K562 (cell line): ENCODE measurements around the gene GGA3. TPM values are rescaled to one million over a fixed set of nuclear protein-coding genes. Genes with fewer than 3 reads are reported as not detected.

ENCODE experiments used
- ATAC-seq: fragments of 200-7000 bp; cut with Tn5 transposase; 3 replicates; pipeline ENCODE4 v1.9.1; 2020; ENCODE audit warnings: moderate library complexity
- BruUV-seq: library from RNA; stranded (reverse); fragments of 400-500 nt; replicated peaks from 2 replicates; lab custom pipeline; 2021; lab: Mats Ljungman, UMichigan
- CTCF ChIA-PET: fragments of 300-600 bp; formaldehyde crosslinking; extraction: SDS; loops from one replicate; lab custom pipeline; 2021; ENCODE audit warnings: low intra/inter-chr PET ratio; lab: Yijun Ruan, JAX
- POLR2A ChIA-PET: fragments of 300-600, 350-650 bp; sonication (Branson Sonifier 250); formaldehyde crosslinking; extraction: SDS; loops from one replicate; lab custom pipeline; 2021; ENCODE audit warnings: antibody characterized with exemption, inconsistent platforms; lab: Yijun Ruan, JAX
- DNase-seq, 4 experiments: peaks; one replicate each; pipeline versions ENCODE4 v3.0.0 to v3.0.0-alpha.2; 2011 to 2018; ENCODE audit warnings: low spot score in 3 of 4, mixed read lengths in 3 of 4; ENCODE audit errors: extremely low read depth in 1 of 4
- FAIRE-seq: peaks from 2 replicates; lab custom pipeline; 2011; peaks lifted over from hg19 to GRCh38; lab: Jason Lieb, UNC
- H2AFZ ChIP-seq: 2 replicates; pipeline ENCODE4 v1.6.0; 2011; ENCODE audit warnings: low read depth, low read length, control low read depth, inconsistent platforms
- H3K27ac ChIP-seq: fragments of 200-600 bp; 3 replicates; pipeline ENCODE4 v1.8.0; 2011; ENCODE audit warnings: low read depth, mild to moderate bottlenecking, control low read depth, inconsistent platforms, low read length, moderate library complexity, mixed read lengths; ENCODE audit errors: extremely low read depth
- H3K27me3 ChIP-seq, 2 experiments: fragments of 300-600 bp in 1 of 2; 2 replicates in 1 of 2; 3 replicates in 1 of 2; pipeline versions ENCODE4 v1.6.0 to v1.8.0; 2011; ENCODE audit warnings: inconsistent platforms in 2 of 2, low read length in 2 of 2, mild to moderate bottlenecking in 1 of 2, mixed read lengths in 1 of 2, moderate library complexity in 1 of 2; ENCODE audit not compliant: control insufficient read depth in 2 of 2, insufficient read depth in 2 of 2
- H3K36me3 ChIP-seq: fragments of 300-600 bp; 3 replicates; pipeline ENCODE4 v1.8.0; 2011; ENCODE audit warnings: mild to moderate bottlenecking, low read length, inconsistent platforms; ENCODE audit not compliant: control insufficient read depth, insufficient read depth
- H3K4me1 ChIP-seq, 2 experiments: fragments of 200-600 bp in 1 of 2; replicated peaks in 1 of 2; 2 replicates in 1 of 2; 3 replicates in 1 of 2; pipeline versions ENCODE4 v1.5.1 to v1.8.0; 2011; ENCODE audit warnings: inconsistent platforms in 2 of 2, low read length in 2 of 2, mild to moderate bottlenecking in 1 of 2, mixed read lengths in 1 of 2, moderate library complexity in 1 of 2; ENCODE audit not compliant: control insufficient read depth in 2 of 2, insufficient read depth in 2 of 2
- H3K4me2 ChIP-seq: 2 replicates; pipeline ENCODE4 v1.6.1; 2011; ENCODE audit warnings: low read length, control low read depth, inconsistent platforms, mixed read lengths; ENCODE audit not compliant: insufficient read depth
- H3K4me3 ChIP-seq: fragments of 200-600 bp; sonication (generic), shearing (Covaris generic); 2 replicates; pipeline ENCODE4 v1.5.1; 2016; ENCODE audit warnings: control low read depth, inconsistent platforms
- H3K79me2 ChIP-seq: fragments of 200-600 bp; 3 replicates; pipeline ENCODE4 v1.8.0; 2011; ENCODE audit warnings: low read length, inconsistent platforms; ENCODE audit not compliant: control insufficient read depth, insufficient read depth
- H3K9ac ChIP-seq, 2 experiments: 2 replicates each; pipeline versions ENCODE4 v1.6.0 to v1.6.1; 2011; ENCODE audit warnings: low read depth in 2 of 2, low read length in 2 of 2, control low read depth in 1 of 2, inconsistent platforms in 1 of 2, mild to moderate bottlenecking in 1 of 2, mixed read lengths in 1 of 2; ENCODE audit not compliant: insufficient read depth in 1 of 2
- H3K9me1 ChIP-seq: one replicate; pipeline ENCODE4 v1.6.0; 2011; ENCODE audit warnings: inconsistent platforms, mild to moderate bottlenecking, low read length, moderate library complexity; ENCODE audit not compliant: control insufficient read depth, insufficient read depth
- H3K9me3 ChIP-seq: replicated peaks from 2 replicates; pipeline ENCODE4 v1.5.1; 2011; ENCODE audit warnings: low read depth, low read length, inconsistent platforms; ENCODE audit not compliant: control insufficient read depth, insufficient read depth
- H4K20me1 ChIP-seq: replicated peaks from 2 replicates; pipeline ENCODE4 v1.6.1; 2011; ENCODE audit warnings: low read length, inconsistent platforms, mixed read lengths; ENCODE audit not compliant: control insufficient read depth, insufficient read depth
- CTBP1 ChIP-seq: fragments of 450-650 bp; IDR thresholded peaks from 2 replicates; pipeline ENCODE4 v1.6.1; 2016; ENCODE audit warnings: borderline replicate concordance
- FOXA1 ChIP-seq: fragments of 450-650 bp; IDR thresholded peaks from 2 replicates; pipeline ENCODE4 v1.6.1; 2016; ENCODE audit warnings: mild to moderate bottlenecking, borderline replicate concordance
- JUN ChIP-seq, 2 experiments: sonication (generic) in 1 of 2; formaldehyde crosslinking in 1 of 2; IDR thresholded peaks; 2 replicates each; pipeline versions ENCODE4 v1.6.1 to v1.8.0; 2012 to 2022; ENCODE audit warnings: borderline replicate concordance in 2 of 2, mild to moderate bottlenecking in 2 of 2, improper control_type of control experiment in 1 of 2, low read depth in 1 of 2, low read length in 1 of 2, missing genetic modification reagents in 1 of 2
- KLF16 ChIP-seq: IDR thresholded peaks from 2 replicates; pipeline ENCODE4 v1.6.1; 2016; ENCODE audit warnings: antibody characterized with exemption
- POLR3G ChIP-seq: IDR thresholded peaks from 2 replicates; pipeline ENCODE4 v1.6.1; 2011; ENCODE audit not compliant: insufficient read length, insufficient replicate concordance; ENCODE audit errors: extremely low read depth
- PYGO2 ChIP-seq: fragments of 450-650 bp; IDR thresholded peaks from 2 replicates; pipeline ENCODE4 v1.6.1; 2016; ENCODE audit warnings: mild to moderate bottlenecking, missing genetic modification characterization, moderate library complexity, missing compliant biosample characterization
- RBM22 ChIP-seq: fragments of 200-400 bp; formaldehyde crosslinking; IDR thresholded peaks from 2 replicates; pipeline ENCODE4 v1.6.1; 2018; ENCODE audit warnings: low read length, low read depth; ENCODE audit not compliant: poor library complexity, severe bottlenecking
- RREB1 ChIP-seq: fragments of 250-450 bp; sonication (Bioruptor Pico); IDR thresholded peaks from 2 replicates; pipeline ENCODE4 v1.4.0; 2020
- SNRNP70 ChIP-seq: fragments of 200-400 bp; formaldehyde crosslinking; optimal IDR thresholded peaks from 2 replicates; pipeline ENCODE3; 2017; ENCODE audit warnings: low read depth, low read length
- WGBS: fragments of 100-300 bp; shearing (Covaris generic); methylation state at CpG from one replicate; pipeline ENCODE4 v1.1.6; 2016; ENCODE audit warnings: low coverage, mixed read lengths; ENCODE audit not compliant: insufficient coverage; ENCODE audit errors: missing lambda C conversion rate; 5-methylcytosine and 5-hydroxymethylcytosine counted together
- in situ Hi-C: fragments of 300-500 bp; cut with MboI; formaldehyde crosslinking; loops from 4 replicates; pipeline ENCODE4 v1.15.0; 2018; ENCODE audit warnings: inconsistent platforms, mixed read lengths
- intact Hi-C: fragments of 100-400 bp; cut with micrococcal nuclease; formaldehyde crosslinking; loops from 2 replicates; pipeline ENCODE4 v1.14.2; 2022
- polyA plus RNA-seq, 8 experiments: library from polyadenylated mRNA; depleted of rRNA in 4 of 8; stranded (reverse) in 5 of 8; unstranded in 3 of 8; fragments of >200 nt; fragmentation: Nextera tagmentation in 2 of 8; fragmentation: Illumina TruSeq in 1 of 8; extraction: Ambion mirVana in 2 of 8; extraction: Trizol in 1 of 8; gene quantifications; 2 replicates each; pipeline versions ENCODE4 v1.2.1 to v1.2.3, GENCODE V29; 2011 to 2014; ENCODE audit warnings: inconsistent platforms in 1 of 8, missing spikeins in 1 of 8
- total RNA-seq, 7 experiments: library from RNA; depleted of rRNA in 6 of 7; stranded (reverse); fragments of >200 nt in 6 of 7; fragmentation: Illumina TruSeq in 2 of 7; extraction: Trizol in 2 of 7; gene quantifications; 2 replicates each; pipeline versions ENCODE4 v1.2.1 to v1.2.3, GENCODE V29; 2011 to 2021; ENCODE audit warnings: low replicate concordance in 1 of 7

GGA3 gene
- total and polyA plus RNA-seq, 9 of the 15 experiments (the other 6 are each of a cell fraction or from before 2014, with no cell fraction given) = 5.7 to 64.9 (median 25.4) TPM

DNA sequence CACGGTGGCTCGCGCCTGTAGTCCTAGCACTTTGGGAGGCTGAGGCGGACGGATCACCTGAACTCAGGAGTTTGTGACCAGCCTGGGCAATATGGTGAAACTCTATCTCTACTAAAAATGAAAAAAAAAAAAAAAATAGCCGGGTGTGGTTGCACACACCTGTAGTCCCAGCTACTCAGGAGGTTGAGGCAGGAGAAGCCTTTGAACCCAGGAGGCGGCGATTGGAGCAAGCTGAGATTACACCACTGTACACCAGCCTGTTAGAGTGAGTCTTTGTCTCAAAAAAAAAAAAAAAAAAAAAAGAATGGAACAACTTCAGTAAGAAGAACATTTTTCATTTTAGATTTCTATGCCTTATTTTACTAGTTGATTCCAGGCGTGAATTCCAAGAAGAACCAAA is 53.2 kb downstream of the GGA3 start:
- 92% methylated on average over 9 of the region's 9 CpGs for WGBS
- Histone ChIP-seq H3K27me3 (no peaks in the 10 kb centered on the region), H3K9ac (0 out of 4 replicates have a peak overlapping the region, but pooled peaks of 1 of the 2 experiments have one; percentile 39), H2AFZ (no peak overlapping the region), H3K9me3 (no peaks in the 10 kb centered on the region), H3K9me1 (no peaks in the 10 kb centered on the region), H3K79me2 (peaks cover 59% of the 10 kb centered on the region), H3K36me3 (peaks cover 47% of the 10 kb centered on the region), H3K4me1 (peaks cover 0 to 12% of the 10 kb centered on the region in 2 experiments; a peak in 3 of 5 replicates), H4K20me1 (no peaks in the 10 kb centered on the region), H3K4me2 (no peak overlapping the region), H3K4me3 (no peak overlapping the region), H3K27ac (no peak overlapping the region)
- FAIRE-seq (no peak), ATAC-seq (no peak), DNase-seq (no peak)
- no peak for TF ChIP-seq RBM22
- TF ChIP-seq FOXA1 = no peak
- TF ChIP-seq SNRNP70 = no peak
- no peak for TF ChIP-seq PYGO2 (tag)
- TF ChIP-seq KLF16 = no peak
- no peak for TF ChIP-seq RREB1 (CRISPR knock-in tag)
- no peak for TF ChIP-seq JUN (IDR thresholded peaks at IDR 0.05; ENCODE audit: borderline replicate concordance, low read depth, low read length)
- TF ChIP-seq JUN (CRISPR knock-in tag; IDR thresholded peaks at IDR 0.05; ENCODE audit: borderline replicate concordance) = no peak
- TF ChIP-seq POLR3G = no peak
- TF ChIP-seq CTBP1 = no peak
- CTCF ChIA-PET = no interaction called here
- POLR2A ChIA-PET = interaction anchor here (0.7 to 1.9 kb wide), 5 partner anchors 10 to 89 kb away, joined by 3 to 7 read pairs (median 6); no protein-coding TSS in a partner anchor
- in situ Hi-C loops (no loop called here), intact Hi-C loops (no loop called here)
- BruUV-seq = no TSS peak
